OCI-LY1 (cell line): Measurements from ENCODE around the gene GOLGA8K.
"Not testable (repeated sequence)": the region's sequence is repeated elsewhere in the genome, so short reads cannot be mapped to it uniquely, and the experiment has no call there.

Source experiments
- CTCF ChIP-seq: fragments of 200-600 bp; sonication (generic), shearing (Covaris generic); IDR thresholded peaks from 2 replicates; pipeline ENCODE4 v1.5.1; 2017; ENCODE audit warnings: mild to moderate bottlenecking, antibody characterized with exemption, low read length, moderate library complexity, mixed read lengths
- EZH2 ChIP-seq: fragments of 200-600 bp; sonication (generic), shearing (Covaris generic); IDR thresholded peaks from 2 replicates; pipeline ENCODE4 v1.8.0; 2017; ENCODE audit warnings: borderline replicate concordance, mixed run types, mild to moderate bottlenecking, antibody characterized with exemption, low read length, moderate library complexity, mixed read lengths

GRCh38 chr15:32352748-32353147, 50.3 kb downstream of the GOLGA8K start:
- not testable (repeated sequence) for TF ChIP-seq EZH2, CTCF
